Stromal cell of bone marrow (primary cell): ENCODE measurements around the gene LRRC45.
A peak's percentile ranks its signal among the peaks of the same experiment; 100 is the strongest.
"Not testable (repeated sequence)": the region's sequence is repeated elsewhere in the genome, so short reads cannot be mapped to it uniquely, and the experiment has no call there.

Experiments used
- DNase-seq: peaks from one replicate; pipeline ENCODE4 v3.0.0-alpha.2; 2012; ENCODE audit warnings: low read depth

Gene LRRC45

GRCh38 chr17:82022981-82023446, at the start of gene LRRC45:
Gene LRRC45, plus strand, starts transcription at chr17:82023305. Its CDS starts 339 bp downstream, at chr17:82023644.
- DNase-seq, result peak; percentile 99

- DNase-seq, result no peak
Measured at GRCh38 chr17:81973432-81973831, 49.7 kb upstream of the LRRC45 start.

GRCh38 chr17:81976332-81977210, 46.5 kb upstream of the LRRC45 start:
- DNase-seq, result no peak

- DNase-seq, result peak; percentile 76
Measured at GRCh38 chr17:81977211-81977808, 45.8 kb upstream of the LRRC45 start, which contains the start of gene ASPSCR1. Gene ASPSCR1, plus strand, starts transcription at chr17:81977629. Its CDS starts 18 bp downstream, at chr17:81977647.

GRCh38 chr17:81978524-81979298, 44.4 kb upstream of the LRRC45 start:
- no peak for DNase-seq

GRCh38 chr17:81980122-81980521, 43.0 kb upstream of the LRRC45 start:
- no peak for DNase-seq

DNA sequence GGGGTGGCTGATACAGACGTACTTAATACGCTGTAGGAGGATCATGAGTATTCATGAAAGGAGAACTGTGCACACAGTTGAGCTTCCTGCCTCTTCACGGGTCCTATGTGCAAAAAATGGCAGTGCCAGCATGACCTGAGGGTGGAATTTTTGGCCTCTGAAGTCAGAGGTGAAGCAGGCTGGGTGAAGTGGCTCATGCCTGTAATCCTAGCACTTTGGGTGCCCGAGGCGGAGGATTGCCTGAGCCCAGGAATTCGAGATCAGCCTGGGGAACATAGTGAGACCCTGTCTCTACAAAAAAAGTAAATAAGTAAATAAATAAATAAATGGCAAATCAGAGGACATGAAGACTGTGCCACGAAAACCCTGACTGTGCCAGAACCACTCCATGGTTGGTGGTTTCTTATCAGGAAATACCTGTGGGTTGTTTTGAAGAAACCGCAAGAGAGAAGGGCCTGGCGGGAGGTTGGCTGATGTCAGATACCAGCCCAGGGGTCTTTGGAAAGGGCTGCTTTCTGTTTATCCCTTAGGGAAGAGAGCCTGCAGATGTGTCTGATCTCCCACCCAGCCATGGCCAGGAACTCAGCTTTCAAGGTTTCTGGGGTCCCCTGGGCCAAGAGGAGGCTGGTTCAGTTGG, 42.3 kb upstream of the LRRC45 start:
- DNase-seq, result no peak

- DNase-seq, result not testable (repeated sequence)
Measured at GRCh38 chr17:81981511-81981910, 41.6 kb upstream of the LRRC45 start.

GRCh38 chr17:81983011-81983638, 40.0 kb upstream of the LRRC45 start:
- DNase-seq, result no peak

DNA sequence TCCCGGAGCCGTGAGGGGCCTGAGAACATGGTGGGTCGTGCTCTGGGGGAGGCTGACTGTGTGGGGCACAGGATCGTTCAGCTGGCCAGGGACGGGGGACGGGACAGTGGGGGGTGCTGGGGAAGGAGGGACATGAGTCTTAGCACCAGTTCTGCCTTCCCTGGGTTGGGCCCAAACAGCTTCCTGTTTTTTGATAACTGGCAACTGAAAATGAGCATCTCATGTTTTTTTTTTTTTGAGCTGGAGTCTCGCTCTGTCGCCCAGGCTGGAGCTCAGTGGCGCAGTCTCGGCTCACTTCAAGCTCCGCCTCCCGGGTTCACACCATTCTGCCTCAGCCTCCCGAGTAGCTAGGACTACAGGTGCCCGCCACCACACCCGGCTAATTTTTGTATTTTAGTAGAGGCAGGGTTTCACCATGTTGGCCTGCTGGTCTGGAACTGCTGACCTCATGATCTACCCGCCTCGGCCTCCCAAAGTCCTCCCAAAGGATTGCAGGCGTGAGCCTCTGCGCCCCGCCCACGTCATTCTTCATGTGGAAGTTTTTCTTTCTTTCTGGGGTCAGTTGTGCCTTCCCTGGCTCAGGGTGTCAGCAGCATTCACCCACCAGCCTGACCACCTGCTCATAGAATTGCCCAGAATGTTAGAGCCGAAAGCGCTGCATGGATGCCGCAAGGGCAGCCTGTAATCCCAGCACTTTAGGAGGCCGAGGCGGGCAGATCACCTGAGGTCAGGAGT, 39.3 kb upstream of the LRRC45 start:
- DNase-seq, result no peak

GRCh38 chr17:81984773-81985410, 38.2 kb upstream of the LRRC45 start:
- no peak for DNase-seq

GRCh38 chr17:81986606-81987005, 36.5 kb upstream of the LRRC45 start:
- no peak for DNase-seq

DNA sequence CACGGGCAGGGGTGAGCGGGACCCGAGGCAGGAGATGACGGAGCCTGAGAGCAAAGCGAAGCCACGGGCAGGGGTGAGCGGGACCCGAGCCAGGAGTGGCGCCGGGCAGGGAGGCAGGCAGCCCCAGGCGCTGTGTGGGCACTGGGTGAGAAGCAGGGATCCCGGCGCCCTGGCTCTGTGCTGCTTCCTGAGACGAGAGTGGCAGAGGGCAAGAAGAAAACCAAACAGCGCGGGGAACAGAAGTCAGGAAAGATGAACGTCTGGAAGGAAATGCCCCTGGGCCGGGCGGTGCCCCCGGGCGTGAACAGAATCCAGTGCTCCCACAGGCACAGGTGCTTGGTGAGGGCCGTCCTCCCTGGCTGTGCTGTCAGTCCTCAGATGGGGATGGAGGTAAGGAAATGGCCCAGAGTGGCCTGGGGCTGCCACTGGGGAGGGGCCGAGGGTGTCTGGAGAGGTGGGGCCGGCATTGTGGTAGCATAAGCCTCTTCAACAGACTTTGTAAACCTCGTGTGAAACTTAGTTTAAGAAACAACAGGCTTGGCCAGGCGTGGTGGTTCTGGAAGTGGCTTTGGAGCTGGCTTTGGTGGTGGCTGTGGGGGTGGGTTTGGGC, 35.8 kb upstream of the LRRC45 start:
- no peak for DNase-seq

DNA sequence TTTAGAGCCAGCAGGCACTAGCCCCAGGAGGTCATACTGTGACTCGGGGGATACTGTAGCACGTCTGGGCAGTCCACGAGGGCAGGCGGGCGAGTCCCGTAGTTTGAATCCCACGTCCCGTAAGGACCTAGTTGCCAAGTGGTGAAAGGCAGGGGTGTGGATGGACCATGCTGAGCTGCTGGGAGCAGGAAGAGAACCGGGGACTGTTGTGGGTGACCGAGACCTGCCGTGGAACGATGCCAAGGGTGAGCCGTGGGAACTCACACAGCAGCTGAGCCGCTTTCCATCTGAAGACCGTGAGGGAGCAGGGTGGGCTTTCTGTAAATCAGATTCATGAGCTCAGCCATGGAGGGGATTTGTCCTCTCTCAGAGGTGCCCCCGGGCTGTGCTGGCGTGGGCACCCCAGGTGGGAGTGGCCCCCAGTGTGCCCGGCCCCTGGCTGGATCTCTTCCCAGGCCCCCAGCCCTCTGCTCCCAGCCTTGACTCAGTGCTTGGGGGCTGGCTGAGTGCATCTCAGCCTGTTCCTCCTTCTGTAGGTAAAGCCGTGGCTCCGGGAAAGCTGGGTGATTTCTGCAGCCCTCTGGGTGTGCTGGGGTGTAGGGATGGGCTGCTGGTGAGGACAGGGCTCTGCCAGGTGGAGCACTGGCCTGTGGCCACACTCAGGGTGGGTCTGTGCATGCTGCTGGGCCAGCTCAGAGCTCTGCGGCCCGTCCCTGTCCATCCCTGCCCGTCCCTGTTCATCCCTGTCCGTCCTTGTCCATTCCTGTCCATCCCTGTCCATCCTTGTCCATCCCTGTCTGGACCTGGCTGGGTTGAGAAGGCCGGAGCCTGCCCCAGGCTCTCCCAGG, 32.0 kb upstream of the LRRC45 start:
- DNase-seq, result no peak

- DNase-seq, result peak; percentile 29
Measured at GRCh38 chr17:81991684-81992305, 31.3 kb upstream of the LRRC45 start.

- DNase-seq, result no peak
Measured at GRCh38 chr17:81992306-81993102, 30.6 kb upstream of the LRRC45 start.
